Body of pancreas (tissue), 4 donors: ENCODE data around the gene MEN1.

ENCODE experiments used
- POLR2A ChIP-seq, 3 donors: fragments of 450-650 bp; IDR thresholded peaks; one replicate each; pipeline ENCODE4 v1.6.1; 2016; ENCODE audit warnings: antibody characterized with exemption in 3 of 3, mild to moderate bottlenecking in 2 of 3
- TF ChIP-seq, protein P1 (sequence below), 7 experiments: fragments of 450-650 bp in 4 of 7; fragments of 200-600 bp in 3 of 7; sonication (generic) in 3 of 7; IDR thresholded peaks; one replicate each; pipeline ENCODE4 v1.5.1; 2016 to 2019; ENCODE audit warnings: antibody characterized with exemption in 7 of 7

DNA sequence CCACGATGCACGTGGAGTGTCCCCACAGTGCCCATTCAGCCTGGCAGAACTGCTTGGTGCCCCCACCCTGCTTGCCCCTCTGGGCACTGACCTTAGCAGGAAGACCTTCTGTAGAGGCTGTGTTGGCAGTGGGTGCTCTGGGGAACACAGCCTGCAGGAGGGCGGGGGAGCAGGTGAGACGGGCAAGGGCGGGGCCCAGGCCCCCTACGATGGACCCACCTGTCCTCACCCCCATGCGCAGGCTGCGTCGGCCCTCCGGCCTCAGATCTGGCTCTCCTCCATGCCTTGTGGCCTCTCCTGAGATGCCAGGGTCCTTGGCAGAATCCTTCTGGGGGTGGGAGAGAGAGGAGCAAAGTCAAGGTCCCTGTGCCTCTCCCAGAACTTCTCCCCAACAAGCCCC is 23.2 kb upstream of the MEN1 start:
- TF ChIP-seq, protein P1, sequence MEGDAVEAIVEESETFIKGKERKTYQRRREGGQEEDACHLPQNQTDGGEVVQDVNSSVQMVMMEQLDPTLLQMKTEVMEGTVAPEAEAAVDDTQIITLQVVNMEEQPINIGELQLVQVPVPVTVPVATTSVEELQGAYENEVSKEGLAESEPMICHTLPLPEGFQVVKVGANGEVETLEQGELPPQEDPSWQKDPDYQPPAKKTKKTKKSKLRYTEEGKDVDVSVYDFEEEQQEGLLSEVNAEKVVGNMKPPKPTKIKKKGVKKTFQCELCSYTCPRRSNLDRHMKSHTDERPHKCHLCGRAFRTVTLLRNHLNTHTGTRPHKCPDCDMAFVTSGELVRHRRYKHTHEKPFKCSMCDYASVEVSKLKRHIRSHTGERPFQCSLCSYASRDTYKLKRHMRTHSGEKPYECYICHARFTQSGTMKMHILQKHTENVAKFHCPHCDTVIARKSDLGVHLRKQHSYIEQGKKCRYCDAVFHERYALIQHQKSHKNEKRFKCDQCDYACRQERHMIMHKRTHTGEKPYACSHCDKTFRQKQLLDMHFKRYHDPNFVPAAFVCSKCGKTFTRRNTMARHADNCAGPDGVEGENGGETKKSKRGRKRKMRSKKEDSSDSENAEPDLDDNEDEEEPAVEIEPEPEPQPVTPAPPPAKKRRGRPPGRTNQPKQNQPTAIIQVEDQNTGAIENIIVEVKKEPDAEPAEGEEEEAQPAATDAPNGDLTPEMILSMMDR (IDR thresholded peaks at IDR 0.05) = no peak
- TF ChIP-seq POLR2A (IDR thresholded peaks at IDR 0.05) = no peak
